GM21737 (cell line): ENCODE measurements around the gene HECTD1.

Experiments used
- ATAC-seq: cut with Tn5 transposase; IDR thresholded peaks from one replicate; pipeline ENCODE4 v1.9.1; 2021; ENCODE audit warnings: mild to moderate bottlenecking, moderate library complexity; ENCODE audit not compliant: unreplicated experiment

The HECTD1 gene

DNA sequence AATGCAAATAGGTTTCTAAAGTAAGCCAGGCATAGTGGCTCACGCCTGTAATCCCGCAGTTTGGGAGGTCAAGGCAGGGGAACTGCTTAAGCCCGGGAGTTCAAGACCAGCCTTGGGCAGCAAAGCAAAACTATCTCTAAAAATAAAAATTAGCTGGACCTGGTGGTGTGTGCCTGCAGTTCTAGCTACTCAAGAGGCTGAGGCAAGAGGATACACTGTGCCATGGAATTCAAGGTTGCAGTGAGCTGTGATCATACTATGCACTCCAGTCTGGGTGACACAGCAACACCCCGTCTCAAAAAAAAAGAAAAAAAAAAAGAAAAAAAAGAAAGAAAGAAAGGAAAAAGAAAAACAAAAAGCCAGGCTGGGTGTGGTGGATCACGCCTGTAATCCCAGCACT, 46.3 kb downstream of the HECTD1 start:
- no peak for ATAC-seq

GRCh38 chr14:31159682-31160296, 47.8 kb downstream of the HECTD1 start:
- no peak for ATAC-seq

DNA sequence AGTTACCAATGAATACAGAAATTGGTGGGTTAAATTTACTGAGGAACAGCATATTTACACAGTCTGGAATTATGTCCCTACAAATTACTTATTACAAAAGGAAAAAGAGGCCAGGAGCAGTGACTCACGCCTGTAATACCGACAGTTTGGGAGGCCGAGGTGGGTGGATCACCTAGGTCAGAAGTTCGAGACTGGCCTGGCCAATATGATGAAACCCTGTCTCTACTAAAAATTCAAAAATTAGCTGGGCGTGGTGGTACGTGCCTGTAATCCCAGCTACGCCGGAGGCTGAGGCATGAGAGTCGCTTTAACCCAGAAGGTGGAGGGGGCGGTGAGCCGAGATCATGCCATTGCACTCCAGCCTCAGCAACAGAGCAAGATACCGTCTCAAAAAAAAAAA, 52.6 kb downstream of the HECTD1 start:
- ATAC-seq, result no peak

- no peak for ATAC-seq
Measured at GRCh38 chr14:31142455-31143087, 65.0 kb downstream of the HECTD1 start.

DNA sequence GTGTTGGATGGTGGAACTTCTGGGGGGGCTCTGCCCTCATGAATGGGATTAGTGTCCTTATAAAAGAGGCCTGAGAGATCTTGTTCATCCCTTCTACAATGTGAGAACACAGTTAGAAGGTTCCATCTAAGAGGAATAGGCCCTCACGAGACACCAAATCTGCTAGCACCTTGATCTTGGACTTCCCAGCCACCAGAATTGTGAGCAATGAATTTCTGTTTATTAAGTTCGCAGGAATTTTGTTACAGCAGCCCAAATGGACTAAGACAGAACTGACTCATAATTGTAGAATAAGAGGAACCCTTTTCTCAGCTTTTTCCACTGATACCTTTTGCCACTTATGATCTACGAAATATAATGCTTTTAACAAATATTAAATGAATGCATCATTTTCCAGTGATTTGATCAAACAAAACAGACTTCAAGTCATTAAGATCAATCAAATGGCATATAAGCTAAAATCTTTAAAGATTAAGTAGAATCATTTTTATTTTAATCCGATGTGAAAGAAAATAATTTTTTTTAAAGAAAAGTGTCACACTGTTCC, 68.2 kb downstream of the HECTD1 start:
- ATAC-seq, result no peak

DNA sequence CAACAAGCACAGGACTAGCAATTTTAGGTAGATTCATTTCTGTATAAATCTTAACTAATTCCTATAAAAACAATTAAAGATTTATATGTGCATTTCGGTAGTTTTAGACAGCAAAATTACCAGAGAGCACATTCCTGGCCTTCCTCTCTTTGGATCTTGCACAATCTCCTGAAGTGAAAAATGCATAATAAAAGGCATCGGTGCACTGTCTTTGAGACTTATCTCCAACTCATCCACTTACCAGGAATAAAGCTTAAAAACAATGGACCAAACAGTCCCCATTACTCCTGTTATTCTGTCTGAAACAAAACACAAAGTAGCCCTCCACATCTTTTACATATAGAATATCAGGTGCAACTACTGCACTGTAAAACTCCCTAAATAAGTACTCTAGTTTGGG, 69.3 kb downstream of the HECTD1 start:
- no peak for ATAC-seq

- ATAC-seq, result no peak
Measured at GRCh38 chr14:31137214-31137889, 70.2 kb downstream of the HECTD1 start.

DNA sequence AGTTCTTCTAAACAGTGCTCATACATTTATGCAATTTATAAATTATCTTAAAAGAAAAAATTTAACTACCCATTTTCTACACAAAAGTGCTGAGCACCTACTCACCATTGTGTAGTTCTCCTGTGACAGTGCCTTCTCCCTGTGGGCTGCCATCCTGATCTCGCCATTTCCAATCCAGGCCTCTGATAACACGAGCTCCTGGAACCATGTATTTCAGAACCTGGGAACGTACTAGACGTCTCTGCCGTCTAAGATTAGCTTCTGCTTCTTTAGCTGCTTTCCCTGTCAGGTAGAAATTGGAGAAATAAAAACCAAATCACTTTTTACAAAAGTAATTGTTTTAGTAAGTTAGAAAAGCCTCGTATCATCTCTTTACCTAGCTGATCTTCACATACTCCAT, 74.5 kb downstream of the HECTD1 start:
- no peak for ATAC-seq

GRCh38 chr14:31128601-31129526, 78.7 kb downstream of the HECTD1 start:
- ATAC-seq, result no peak

DNA sequence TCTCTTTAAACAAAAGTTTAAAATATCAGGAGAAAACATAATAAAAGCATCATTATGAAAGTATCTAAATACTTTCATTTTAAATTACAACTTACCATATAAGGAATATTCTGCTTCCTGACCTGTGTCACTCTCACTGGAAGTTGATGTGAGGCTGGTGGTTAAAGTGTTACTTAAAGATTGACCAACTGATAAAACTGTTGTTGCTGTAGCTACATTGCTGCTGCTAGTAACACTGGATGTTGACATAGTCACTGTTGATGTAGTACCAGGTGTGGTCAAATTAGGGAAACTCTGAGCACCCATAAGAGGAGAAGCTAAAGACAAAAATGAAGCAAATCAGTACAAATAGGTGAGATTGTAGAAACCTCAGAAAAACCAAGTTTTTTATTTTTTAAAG, 79.9 kb downstream of the HECTD1 start:
- ATAC-seq, result peak; percentile 67

GRCh38 chr14:31126680-31127079, 80.9 kb downstream of the HECTD1 start:
- no peak for ATAC-seq

DNA sequence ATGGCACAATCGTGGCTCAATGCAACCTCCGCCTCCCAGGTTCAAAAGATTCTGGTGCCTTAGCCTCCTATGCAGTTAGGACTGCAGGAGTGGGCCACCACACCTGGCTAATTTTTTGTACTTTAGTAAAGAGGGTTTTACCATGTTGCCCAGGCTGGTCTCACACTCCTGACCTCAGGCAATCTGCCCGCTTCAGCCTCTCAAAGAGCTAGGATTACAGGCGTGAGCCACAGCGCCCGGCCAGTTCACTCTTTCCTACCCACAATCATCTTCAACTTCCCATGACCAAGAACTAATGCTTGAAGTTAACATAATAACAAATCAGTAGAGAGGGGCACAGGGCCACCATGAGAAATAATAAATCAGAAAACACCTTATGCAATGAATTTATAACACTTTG, 82.4 kb downstream of the HECTD1 start:
- no peak for ATAC-seq

DNA sequence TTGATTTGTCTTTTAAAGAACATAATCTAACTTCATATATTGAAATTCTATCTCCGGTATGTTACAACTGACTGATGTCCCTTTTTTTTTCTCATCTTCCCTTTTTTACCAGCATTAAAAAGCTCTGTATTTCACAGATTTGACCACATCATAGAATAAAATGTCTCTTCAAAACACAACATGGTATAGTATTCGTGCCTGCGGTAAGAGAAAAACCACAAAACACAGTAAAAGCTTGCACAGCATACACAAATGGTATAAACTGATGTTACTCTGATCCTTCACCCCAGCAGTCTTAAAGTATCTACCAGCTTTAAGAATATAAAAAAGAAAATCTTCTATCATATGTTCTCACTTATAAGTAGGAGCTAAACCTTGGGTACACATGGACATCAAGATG, 83.4 kb downstream of the HECTD1 start:
- ATAC-seq, result no peak

- ATAC-seq, result no peak
Measured at GRCh38 chr14:31122921-31123320, 84.7 kb downstream of the HECTD1 start.

GRCh38 chr14:31122098-31122611, 85.4 kb downstream of the HECTD1 start:
- ATAC-seq, result no peak

DNA sequence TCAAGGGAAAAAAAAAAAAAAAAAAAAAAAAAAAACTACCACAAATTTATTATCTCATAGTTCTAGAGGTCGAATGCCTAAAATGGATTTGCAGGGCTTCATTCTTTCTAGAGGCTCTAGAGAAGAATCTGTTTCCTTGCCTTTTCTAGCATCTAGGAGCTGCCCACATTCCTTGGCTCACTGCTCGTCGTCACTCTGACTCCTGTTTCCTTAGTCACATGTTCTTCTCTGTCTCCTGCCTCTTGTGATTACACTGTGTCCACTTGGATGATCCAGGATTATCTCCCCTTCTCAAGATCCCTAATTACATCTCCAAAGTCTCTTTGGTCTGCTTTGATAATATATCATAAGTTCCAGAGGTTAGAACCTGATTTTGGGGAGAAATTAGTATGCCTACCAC, 88.7 kb downstream of the HECTD1 start:
- ATAC-seq, result no peak

DNA sequence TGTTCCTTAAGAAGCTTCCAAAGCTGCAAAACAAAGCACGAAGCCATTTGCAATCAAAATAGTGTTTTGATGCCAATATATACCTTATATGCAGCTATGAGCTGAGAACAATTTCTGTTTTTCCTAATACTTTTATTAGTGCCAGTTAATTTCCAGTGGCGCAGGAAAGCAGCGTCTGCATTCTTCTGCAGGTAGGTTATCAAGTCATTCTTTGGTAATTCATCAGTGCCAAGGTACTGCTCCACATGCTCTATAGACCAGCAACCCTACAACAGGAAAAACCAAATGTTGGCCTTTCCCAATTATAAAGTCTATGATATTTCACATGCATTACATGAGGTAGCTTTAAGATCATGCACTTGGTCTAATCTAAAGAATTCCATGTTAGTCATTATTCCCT, 93.8 kb downstream of the HECTD1 start:
- ATAC-seq, result no peak

DNA sequence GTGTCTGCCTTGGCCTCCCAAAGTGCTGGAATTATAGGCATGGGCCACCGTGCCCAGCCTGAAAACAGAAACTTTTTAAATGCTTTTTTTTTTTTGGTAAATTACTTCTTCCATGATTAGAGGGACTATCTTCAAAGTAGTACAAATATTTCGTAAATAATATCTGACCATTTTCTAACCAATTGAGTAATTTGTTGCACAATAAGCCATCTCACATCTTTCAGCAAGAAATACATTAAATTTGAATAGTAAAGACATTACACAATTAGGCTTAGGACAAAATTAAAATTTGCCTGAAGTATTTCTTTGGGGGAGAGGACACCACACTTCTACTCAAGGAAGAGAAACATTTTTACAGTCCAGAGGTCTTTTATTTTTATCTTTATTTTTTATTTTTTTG, 96.7 kb downstream of the HECTD1 start:
- no peak for ATAC-seq

- ATAC-seq, result no peak
Measured at GRCh38 chr14:31109257-31109656, 98.3 kb downstream of the HECTD1 start.

DNA sequence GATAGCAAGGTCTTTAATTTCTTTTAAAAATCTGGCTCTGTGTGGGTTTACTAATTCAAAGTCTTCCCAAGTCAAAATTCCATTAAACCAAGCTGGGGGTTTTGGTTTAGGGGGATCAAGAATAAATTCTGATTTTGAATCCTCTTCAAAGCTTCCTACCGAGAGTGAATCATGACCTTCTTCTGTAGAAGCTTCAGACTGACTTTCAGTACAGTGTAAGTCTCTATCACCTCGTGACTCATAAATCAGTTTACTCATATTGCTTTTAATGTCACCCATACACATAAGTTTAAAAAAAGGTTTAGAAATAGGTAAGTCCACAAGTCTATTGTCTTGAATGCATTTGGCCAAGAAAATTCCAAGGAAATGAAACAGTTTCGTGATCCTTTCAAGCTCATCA, 100.8 kb downstream of the HECTD1 start:
- no peak for ATAC-seq

DNA sequence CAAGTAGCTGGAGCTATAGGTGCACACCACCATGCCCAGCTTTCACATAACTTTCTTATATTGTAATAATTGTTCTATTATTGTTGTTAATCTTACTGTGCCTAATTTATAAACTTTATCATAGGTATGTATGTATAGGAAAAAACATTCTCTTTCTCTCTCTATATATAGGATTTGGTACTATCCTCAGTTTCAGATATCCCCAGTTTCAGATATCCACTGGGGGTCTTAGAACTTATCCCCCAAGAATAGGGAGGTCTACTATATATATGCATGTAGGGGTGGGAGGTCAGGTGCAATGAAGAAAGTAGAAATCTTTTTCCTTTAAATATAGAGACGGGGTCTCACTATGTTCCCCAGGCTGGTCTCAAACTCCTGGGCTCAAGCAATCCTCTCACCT, 110.5 kb downstream of the HECTD1 start:
- no peak for ATAC-seq
